HG03565 (cell line): Measurements from ENCODE around the gene EIF4G1.

Source experiments
- ATAC-seq: cut with Tn5 transposase; IDR thresholded peaks from one replicate; pipeline ENCODE4 v1.9.1; 2021; ENCODE audit warnings: mild to moderate bottlenecking, moderate library complexity; ENCODE audit not compliant: unreplicated experiment

EIF4G1 gene

DNA sequence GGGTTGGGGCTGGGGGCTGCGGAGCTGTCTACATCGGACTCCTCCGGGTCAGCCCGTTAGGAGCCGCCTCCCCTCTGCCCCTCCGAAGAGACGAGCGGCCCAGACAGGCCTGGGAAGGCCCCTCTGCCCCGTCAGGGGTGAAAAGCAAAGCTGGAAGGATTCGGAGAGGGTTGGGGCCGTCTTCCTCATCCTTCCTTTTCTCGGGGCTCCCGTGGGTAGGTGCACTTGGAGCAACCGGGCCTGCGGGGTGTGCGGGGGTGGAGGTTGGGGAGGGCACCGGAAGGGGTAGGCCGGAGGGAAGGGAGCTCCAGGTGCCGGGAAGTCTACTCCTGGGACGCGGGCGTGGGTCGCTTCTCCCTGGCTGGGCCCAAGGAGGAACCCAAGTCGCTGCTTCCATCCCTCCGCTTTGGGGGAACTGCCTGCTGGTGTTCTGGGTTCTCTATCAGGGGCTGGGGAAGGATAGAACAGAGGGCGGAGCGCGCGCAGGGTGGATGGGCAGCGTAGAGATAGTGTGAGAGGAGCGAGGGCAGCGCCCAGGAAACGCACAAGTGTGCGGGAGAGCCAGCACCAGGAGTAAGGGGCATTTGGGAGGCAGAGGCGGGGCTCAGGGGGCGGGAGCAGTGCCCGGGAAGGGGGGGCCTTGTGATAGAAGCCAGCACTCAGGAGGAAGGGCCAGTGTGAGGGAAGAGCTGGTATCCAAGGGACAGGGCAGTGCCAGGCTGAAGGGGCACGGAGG lies 47.7 kb downstream of the EIF4G1 start:
- ATAC-seq = no peak

DNA sequence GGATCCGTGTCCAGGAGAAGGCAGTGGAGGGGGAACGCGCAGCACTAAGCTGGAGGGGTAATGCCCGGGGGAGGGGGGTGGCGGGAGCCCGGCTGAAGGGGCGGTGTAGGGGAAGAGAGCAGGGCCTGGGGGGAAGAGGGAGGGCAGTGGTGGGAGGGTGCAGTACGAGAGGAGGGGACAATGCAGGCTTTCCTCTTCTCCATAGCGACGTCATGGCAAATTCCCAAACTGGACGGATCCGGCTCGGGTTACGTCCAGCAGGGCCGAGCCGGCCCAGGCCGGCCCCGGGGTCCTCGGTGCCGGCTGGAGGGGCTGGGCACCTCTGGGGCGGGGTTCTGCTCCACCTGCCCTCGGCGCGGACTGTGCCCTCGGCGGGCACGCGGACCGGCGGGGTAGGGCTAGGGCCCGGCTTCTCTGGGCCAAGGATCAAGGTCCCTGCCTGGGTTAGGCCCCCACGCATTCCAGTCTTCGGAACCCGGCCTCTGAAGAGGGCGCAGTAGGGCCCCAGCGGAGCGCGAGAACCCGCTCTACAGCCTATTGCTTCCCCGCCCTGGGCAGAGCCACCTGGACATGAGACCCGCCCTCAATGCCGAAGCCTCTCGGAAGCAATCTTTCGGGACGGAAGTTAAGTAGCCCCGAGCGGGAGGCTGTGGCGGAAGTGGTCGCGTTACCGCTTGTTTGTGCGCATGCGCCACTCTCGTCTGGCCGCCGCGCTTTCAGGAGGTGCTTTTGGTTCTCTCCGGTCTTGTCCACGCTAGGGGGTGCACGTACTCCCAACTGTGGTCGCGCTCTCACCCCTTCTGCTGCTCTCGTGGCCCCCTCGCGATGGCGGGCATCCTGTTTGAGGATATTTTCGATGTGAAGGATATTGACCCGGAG lies 48.5 kb downstream of the EIF4G1 start:
- ATAC-seq = peak; percentile 79

DNA sequence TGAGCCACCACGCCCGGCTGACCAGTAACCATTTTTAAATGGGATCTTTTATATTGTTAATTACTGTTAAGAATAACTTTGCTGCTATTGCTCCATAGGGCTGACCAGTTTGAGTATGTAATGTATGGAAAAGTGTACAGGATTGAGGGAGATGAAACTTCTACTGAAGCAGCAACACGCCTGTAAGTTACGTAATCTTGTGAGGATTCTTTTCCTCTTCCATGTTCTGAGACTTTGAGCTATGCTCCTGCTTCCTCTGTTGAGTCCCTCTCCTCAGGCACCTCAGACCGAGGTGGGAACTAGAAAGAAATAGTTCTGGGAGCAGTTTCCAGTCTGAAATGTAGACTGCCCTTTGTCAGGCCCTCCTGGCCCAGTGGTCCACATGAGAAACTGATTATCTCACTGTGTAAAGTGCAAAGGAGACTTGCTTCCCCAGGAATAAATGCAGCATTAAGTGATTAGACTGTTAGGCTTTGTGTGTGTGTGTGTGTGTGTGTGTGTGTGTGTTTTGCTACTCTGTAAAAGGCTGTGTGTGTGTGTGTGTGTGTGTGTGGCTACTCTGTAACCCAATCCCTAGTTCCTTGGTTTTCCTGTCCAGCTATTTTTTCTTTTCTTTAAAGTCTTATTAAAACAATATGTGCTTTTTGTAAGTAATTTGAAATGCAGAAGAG lies 52.3 kb downstream of the EIF4G1 start:
- ATAC-seq = no peak

DNA sequence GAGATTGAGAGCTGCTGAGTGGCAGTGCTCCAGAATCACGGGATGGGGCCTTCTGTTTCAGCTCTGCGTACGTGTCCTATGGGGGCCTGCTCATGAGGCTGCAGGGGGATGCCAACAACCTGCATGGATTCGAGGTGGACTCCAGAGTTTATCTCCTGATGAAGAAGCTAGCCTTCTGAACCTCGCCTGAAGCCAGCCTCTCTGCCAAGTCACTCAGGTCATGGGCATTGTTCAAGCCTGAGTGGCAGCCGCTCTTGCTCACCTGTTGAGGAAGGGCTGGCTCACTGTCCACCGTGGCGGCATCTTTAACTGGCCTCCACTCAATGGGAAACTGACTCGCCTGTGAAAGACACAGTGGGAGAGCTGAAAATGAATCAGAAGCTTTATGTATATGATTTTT lies 53.7 kb downstream of the EIF4G1 start:
- no peak for ATAC-seq

DNA sequence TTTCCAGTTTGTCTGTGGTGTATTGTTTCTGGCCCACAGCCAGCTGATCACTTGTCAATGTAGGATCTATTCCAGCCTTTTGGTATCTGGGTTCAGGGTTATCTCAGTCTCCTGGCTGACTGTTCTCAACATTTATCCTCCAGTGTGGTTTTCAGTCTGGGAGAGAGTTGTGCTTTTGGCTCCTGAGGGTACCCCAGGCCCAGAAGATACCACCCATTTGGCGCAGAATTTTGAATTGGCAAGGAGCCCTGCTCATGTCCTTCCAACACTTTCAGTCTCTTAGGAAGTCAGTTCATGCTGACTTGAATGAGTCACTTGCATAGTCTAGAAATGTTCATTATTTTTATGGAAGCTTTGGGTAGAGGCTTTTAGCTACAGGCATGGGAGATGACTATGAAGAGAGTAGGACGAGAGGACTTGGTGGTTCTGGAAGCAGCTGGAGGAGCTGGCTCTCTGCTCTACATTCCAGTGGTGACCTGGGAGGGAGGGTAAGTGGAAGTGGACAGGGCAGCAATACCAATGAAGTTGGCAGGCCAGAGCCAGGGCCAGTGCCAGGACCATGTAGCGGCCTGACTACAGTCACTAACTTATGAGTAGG lies 54.3 kb downstream of the EIF4G1 start:
- ATAC-seq = no peak

DNA sequence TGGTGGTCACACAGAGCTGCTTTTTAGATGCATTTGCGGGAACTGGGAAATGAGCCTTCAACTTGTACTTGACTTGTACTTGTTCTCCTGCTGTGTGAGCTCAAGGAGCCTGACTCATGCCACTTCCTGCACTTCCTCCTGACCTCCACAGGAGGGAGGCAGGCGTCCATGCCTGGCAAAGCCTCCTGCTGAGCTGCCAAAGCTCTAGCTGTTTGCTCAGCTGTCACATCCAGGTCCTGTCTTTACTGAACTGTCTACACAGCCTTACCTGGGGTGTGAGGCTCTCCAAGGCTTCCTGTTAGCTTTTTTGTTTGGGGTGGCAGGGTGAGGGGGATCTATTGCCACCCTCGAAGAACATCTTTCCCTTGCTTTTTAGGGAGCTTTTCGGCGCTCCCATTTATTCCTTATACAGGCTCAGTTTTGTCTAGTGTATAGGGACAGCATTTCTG lies 57.2 kb downstream of the EIF4G1 start:
- ATAC-seq = peak; percentile 61

DNA sequence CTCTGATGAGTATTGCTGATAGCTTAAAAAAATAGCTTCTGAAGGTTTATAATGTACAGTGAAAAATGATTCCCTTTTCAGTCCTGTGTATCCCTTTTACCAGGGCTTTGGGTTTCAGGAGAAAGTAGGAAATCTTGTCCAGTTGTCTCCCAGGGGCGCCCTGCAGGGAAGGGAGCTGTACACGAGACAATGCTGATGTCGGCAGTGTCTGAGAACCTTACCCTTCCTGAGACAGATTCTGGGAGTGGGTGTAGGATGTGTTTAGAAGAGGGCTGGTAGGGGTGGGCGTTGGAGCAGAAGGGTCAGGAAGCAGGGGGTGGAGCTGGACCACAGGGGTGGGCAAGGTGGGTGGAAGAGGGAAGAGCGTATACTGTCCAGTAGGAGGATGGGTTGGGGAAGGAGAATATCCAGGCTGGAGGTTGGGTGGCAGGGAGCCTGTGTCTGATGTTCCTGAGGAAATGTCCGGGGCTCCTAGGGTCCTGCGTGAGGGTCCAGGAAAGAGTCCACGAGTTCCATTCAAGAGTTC lies 58.0 kb downstream of the EIF4G1 start:
- no peak for ATAC-seq

DNA sequence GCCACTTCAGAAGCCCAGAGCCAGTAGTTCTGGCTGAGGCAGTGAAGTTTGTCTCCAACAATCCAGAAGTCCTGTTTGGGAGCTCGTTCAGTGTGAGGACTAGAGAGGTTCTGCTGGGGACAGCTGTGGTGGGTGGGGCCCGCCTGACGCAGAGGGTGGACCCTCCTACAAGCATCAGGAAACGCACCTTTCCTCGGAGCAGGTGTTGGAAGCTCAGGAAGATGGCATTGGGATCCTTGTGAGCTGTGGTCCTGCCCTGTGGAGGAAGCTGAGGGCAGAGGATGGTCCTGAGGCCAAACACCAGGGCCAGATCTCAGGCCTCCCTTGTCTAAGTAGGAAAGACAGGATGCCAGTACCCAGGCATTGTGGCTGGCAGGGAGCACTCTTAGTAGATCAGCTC lies 58.5 kb downstream of the EIF4G1 start:
- ATAC-seq = no peak

DNA sequence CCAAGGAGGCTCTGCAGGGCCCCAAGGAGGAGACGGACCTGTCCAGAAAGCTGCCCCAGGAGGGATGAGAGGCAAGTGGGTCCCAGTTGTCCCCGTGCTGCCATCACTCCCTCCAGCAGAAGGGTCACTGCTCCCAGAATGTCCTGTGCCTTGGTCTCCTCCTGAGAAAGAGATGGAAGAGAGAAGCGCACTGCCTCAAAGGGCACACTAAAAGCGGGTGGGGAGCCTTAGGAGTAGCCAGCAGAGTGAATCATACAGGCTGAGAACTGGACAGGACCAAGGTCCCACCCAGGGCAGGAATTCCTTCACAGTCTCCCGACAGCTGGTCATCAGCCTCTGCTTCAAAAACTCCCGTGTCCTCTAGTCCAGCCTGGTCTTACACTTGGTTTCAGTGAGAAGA lies 59.0 kb downstream of the EIF4G1 start:
- ATAC-seq = no peak

DNA sequence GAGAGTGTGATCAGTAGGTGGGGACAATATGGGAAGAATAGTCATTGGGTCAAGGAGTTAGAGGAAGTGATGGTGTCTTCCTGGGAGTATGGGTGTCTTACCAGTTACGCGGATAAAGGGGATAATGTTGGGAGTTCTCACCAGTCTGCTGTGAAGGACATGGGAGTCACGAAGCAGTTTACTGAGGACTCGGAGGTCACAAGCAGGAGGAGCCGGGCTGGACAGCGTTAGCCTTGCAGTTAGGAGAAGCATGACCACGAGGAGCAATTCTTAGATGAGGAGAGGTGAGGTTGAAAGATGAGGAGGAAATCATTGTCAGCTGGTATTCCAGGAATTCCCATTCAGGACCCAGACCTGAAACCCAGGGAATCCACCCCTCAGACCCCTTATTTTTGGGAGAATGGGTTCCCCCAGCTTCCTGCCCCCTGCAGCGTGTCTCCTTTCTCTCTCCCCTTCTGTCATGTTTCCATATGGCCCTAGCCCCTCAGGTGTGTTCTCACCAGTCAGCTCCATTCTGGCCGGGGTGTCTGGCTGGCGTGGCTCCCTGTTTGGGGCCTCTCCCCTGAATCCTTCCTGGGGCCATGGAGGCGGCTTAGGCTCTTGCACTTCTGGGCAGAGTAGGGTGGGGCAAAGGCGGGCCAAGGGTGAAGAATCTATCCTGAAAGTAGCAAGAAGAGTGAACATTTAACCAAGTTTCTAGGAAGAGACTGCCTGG lies 61.5 kb downstream of the EIF4G1 start:
- no peak for ATAC-seq

DNA sequence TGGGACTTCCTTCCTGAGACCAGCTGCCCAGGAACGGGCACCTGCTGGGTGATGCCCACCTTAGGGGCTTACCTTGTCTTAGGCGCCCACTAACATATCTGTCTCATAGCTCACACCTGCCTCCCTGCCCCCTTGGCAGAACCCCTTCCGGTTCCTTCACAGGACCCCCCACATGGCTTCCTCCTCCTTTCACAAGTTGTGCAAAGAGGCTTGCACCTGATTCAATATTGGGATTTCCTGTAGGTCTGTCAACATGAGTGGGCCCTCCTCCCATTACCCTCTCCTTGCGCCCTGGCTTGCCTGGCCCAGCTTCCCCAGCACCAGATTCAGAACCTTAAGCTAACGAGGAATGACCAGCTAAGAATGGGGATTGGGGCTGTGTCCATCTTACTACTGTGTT lies 63.0 kb downstream of the EIF4G1 start:
- ATAC-seq = no peak

DNA sequence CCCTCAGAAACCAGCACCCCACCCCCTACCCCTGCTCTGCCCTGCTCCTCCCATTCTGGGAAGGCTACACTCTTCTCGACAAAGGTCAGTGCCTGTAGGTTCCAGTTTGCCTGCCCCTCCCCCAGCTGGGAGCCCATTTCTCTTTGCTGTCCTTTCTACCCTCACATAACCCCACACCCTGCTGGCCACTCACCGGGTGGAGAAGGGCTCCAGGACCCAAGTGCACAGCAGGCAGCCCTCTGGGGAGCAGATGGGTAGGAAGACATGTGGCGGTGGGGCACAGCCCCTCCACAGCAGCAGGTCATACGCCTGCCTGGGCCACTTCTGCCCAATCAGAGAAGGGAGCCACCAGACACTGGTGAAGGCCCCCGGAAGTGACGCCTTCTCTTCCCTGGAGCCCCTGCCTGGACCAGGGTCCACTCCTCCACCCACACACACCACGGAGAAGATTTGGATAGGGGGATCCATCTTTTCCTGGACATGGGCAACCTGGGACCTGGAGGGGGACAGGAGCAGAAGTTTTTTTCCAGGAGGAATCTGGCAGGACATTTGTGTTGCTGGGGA lies 63.6 kb downstream of the EIF4G1 start, which contains the start of gene THPO:
THPO (minus strand) TSS at position 326 of the 564 bp plus-strand sequence. CDS start 1,948 bp downstream, outside the sequence.
- ATAC-seq = no peak

DNA sequence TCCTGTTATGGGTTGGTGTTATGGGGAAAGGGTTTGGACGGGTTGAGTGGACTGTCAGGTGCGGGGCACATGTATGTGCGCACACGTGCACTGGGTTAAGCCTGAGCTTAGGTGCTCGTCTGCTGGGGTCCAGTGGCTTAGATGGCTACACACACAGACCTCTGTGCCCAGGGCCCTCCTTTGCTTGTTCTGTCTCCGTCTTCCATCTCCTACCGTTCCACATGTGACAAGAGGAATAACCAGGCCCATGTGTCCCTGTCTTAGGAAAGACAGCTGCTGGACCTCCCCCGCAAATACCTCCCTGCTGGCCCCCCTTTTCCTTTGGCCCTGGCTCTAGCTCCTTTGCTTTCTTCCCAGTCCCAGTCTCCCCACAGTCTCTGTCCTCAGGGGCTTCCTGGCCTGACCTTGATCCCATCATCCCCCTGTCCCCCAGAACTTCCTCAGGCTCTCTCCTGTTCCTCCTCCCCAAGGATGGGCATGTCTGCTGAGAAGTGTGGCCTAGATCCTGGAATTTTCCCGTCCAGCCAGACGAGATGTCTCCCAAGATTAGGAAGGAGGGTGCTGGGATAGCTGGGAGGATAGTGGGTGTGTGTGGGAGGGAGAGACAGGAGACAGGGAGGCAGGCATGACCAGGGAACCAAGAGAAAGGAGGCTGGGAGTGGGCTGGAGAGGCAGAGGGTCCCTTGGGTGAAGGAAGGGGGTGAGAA lies 64.4 kb downstream of the EIF4G1 start:
- no peak for ATAC-seq

DNA sequence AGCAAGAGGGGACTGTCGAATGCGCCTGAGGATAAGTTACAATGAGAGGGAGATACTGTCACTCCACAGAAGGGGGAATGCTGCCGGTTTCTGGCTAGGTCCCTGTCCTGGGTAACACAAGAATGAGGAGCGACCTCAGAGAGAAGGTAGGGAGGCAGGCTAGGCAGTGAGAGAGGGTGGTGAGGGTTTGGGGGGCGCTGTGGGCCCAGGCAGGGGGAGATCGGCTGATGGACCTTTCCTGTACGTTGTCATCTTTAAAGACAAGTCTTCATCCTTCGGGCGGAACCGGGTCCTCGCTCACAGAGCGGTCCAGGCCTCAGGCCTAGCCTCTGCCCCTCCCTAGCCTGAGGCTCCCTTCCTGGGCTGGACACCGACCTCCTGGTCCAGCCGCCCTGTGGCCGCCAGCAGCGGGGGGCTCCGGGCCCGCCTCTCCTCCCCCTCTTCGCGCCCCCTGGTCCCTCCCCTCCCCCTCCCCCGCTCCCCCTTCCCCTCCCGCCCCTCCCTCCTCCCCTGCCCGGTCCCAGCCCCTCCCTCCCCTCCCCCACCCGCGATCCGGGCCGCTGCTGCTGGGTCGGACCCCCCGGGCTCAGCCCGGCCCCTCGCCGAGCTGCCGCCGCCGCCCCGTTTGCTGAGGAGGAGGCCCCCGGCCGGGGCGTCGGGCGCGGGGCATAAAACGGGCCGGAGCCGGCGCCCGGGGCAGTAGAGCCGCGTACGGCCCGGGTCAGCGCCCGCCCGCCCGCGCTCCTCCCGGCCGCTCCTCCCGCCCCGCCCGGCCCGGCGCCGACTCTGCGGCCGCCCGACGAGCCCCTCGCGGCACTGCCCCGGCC lies 65.2 kb downstream of the EIF4G1 start, which contains the start of gene CHRD:
CHRD (plus strand) TSS at position 697 of the 827 bp plus-strand sequence. CDS start 265 bp downstream, outside the sequence.
- ATAC-seq = no peak

DNA sequence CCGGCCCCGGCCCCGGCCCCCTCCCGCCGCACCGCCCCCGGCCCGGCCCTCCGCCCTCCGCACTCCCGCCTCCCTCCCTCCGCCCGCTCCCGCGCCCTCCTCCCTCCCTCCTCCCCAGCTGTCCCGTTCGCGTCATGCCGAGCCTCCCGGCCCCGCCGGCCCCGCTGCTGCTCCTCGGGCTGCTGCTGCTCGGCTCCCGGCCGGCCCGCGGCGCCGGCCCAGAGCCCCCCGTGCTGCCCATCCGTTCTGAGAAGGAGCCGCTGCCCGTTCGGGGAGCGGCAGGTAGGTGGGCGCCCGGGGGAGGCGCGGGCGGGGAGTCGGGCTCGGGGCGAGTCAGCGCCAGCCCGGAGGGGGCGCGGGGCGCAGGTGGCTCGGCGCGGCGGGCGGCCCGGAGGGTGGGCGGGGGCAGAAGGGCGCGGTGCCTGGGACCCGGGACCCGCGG lies 65.8 kb downstream of the EIF4G1 start:
- ATAC-seq = no peak

DNA sequence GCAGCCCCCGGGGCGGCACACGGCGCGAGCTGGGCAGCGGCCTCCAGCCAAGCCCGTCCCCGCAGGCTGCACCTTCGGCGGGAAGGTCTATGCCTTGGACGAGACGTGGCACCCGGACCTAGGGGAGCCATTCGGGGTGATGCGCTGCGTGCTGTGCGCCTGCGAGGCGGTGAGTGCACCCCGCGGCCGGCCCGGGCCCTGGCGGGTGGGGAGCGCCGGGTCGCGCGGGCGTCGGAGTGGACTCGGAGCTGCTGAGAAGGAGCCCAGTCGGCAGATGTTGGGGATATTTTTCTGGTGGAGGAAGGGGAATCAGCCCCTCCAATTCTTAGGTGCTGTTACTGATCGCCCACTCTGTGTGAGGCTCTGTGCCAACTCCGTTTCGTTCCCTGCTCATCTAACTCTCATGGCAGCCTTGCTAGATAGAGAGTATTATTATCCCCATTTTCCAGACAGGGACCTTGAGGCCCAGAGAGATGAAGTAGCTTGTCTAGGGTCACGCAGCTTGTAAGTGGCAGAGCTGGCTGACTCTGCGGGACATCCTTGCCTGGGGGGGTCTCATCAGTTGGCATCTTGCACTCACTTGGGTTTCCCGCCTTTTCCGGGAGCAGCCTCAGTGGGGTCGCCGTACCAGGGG lies 66.3 kb downstream of the EIF4G1 start:
- no peak for ATAC-seq
